Stimulated activated CD8-positive, alpha-beta memory T cell treated with anti-CD3 and anti-CD28 coated beads, Interleukin-7, amount 100 ng/mL, for 24 hours (primary cell): ENCODE measurements around the gene NQO1.
"Not testable (repeated sequence)": the region's sequence is repeated elsewhere in the genome, so short reads cannot be mapped to it uniquely, and the experiment has no call there.

Experiments used
- DNase-seq: peaks from one replicate; pipeline ENCODE4 v3.0.0-alpha.2; 2020; ENCODE audit warnings: low read depth

The NQO1 gene

GRCh38 chr16:69726313-69727060 is at the start of gene NQO1:
Gene NQO1, minus strand, starts transcription at chr16:69726560. Its CDS starts 121 bp downstream, at chr16:69726439.
- DNase-seq, result peak; percentile 76

GRCh38 chr16:69775563-69775962 is 49.2 kb upstream of the NQO1 start:
- DNase-seq, result no peak

- no peak for DNase-seq
Measured at GRCh38 chr16:69773260-69773947, 47.0 kb upstream of the NQO1 start.

- DNase-seq, result no peak
Measured at GRCh38 chr16:69771651-69771967, 45.2 kb upstream of the NQO1 start.

GRCh38 chr16:69769404-69769803 is 43.0 kb upstream of the NQO1 start:
- no peak for DNase-seq

- DNase-seq, result no peak
Measured at GRCh38 chr16:69768666-69769065, 42.3 kb upstream of the NQO1 start.

- DNase-seq, result no peak
Measured at GRCh38 chr16:69767459-69768229, 41.3 kb upstream of the NQO1 start.

- no peak for DNase-seq
Measured at GRCh38 chr16:69763599-69763942, 37.2 kb upstream of the NQO1 start.

- no peak for DNase-seq
Measured at GRCh38 chr16:69762814-69763598, 36.6 kb upstream of the NQO1 start.

- DNase-seq, result peak; percentile 50
Measured at GRCh38 chr16:69761983-69762813, 35.8 kb upstream of the NQO1 start, which contains the start of gene WWP2. Gene WWP2, plus strand, starts transcription at chr16:69762332. Its CDS starts 24,679 bp downstream, at chr16:69787011.

- DNase-seq, result not testable (repeated sequence)
Measured at GRCh38 chr16:69757375-69757774, 31.0 kb upstream of the NQO1 start.

GRCh38 chr16:69756705-69757104 is 30.3 kb upstream of the NQO1 start:
- DNase-seq, result no peak

GRCh38 chr16:69754469-69755310 is 28.3 kb upstream of the NQO1 start, which contains the start of gene NOB1:
Gene NOB1, minus strand, starts transcription at chr16:69754926. Its CDS starts 16 bp downstream, at chr16:69754910.
- peak; percentile 91 for DNase-seq

- DNase-seq, result no peak
Measured at GRCh38 chr16:69754143-69754468, 27.7 kb upstream of the NQO1 start.

- no peak for DNase-seq
Measured at GRCh38 chr16:69748694-69749345, 22.5 kb upstream of the NQO1 start.

- DNase-seq, result no peak
Measured at GRCh38 chr16:69747115-69747514, 20.8 kb upstream of the NQO1 start.

- DNase-seq, result no peak
Measured at GRCh38 chr16:69745959-69746358, 19.6 kb upstream of the NQO1 start.

GRCh38 chr16:69745232-69745612 is 18.9 kb upstream of the NQO1 start:
- no peak for DNase-seq

- DNase-seq, result no peak
Measured at GRCh38 chr16:69744363-69745231, 18.2 kb upstream of the NQO1 start.
